Psoas muscle (tissue), 8 donors: ENCODE measurements around the gene ABLIM2. TPM values are rescaled to one million over a fixed set of nuclear protein-coding genes. Genes with fewer than 3 reads are reported as not detected.

Experiments used
- ATAC-seq, 4 donors: fragments of 200-7000 bp; cut with Tn5 transposase; one replicate each; pipeline ENCODE4 v1.9.1; 2020; ENCODE audit warnings: moderate library complexity in 3 of 4, mild to moderate bottlenecking in 2 of 4
- DNase-seq, 2 donors: peaks; one replicate each; pipeline ENCODE4 v3.0.0-alpha.2; 2020
- H3K27ac ChIP-seq: fragments of 200-600 bp; one replicate; pipeline ENCODE4 v1.8.0; 2022
- H3K27me3 ChIP-seq, 3 donors: fragments of 200-600 bp in 1 of 3; one replicate each; pipeline versions ENCODE4 v1.6.1 to v1.8.0; 2013 to 2022; ENCODE audit warnings: low read length in 2 of 3, mild to moderate bottlenecking in 2 of 3, moderate library complexity in 1 of 3; ENCODE audit not compliant: insufficient read depth in 3 of 3
- H3K36me3 ChIP-seq, 2 donors: fragments of 200-600 bp in 1 of 2; one replicate each; pipeline versions ENCODE4 v1.6.1 to v1.8.0; 2013 to 2022; ENCODE audit warnings: low read depth in 1 of 2, mild to moderate bottlenecking in 1 of 2, moderate library complexity in 1 of 2; ENCODE audit not compliant: insufficient read depth in 1 of 2
- H3K4me1 ChIP-seq: fragments of 200-600 bp; one replicate; pipeline ENCODE4 v1.8.0; 2022
- H3K4me3 ChIP-seq: fragments of 200-600 bp; one replicate; pipeline ENCODE4 v1.8.0; 2022; ENCODE audit warnings: mild to moderate bottlenecking
- H3K9me3 ChIP-seq: fragments of 200-600 bp; one replicate; pipeline ENCODE4 v1.8.0; 2022
- CTCF ChIP-seq: fragments of 200-600 bp; IDR thresholded peaks from one replicate; pipeline ENCODE4 v1.8.0; 2022; ENCODE audit warnings: antibody characterized with exemption
- WGBS, 3 donors: extraction: QIAGEN DNeasy Blood & Tissue Kit; methylation state at CpG; one replicate each; pipeline versions ENCODE4 v1.1.6 to v1.1.7; 2013; 5-methylcytosine and 5-hydroxymethylcytosine counted together
- intact Hi-C, 2 donors: fragments of 100-400 bp; cut with DNase I; formaldehyde crosslinking; loops; one replicate each; pipeline versions ENCODE4 v1.11.0 to v1.14.2; 2022
- polyA plus RNA-seq, 3 donors: library from polyadenylated mRNA; stranded (reverse); fragments of 200-250 nt; gene quantifications; one replicate each; pipeline ENCODE4 v1.2.3, GENCODE V29; 2013
- total RNA-seq, 4 donors: library from RNA; stranded (reverse); fragmentation: NEBNext Ultra II Directional in 2 of 4; extraction: Animal tissue kit (Norgen Biotek cat#: 25700) in 2 of 4; gene quantifications; one replicate each; pipeline versions ENCODE4 v1.2.1 to v1.2.4, GENCODE V29; 2021 to 2023
- donor health status: healthy with polysubstance abuse.
- donor health status: DM: no; HTN: no; CAD: no; lungs with moderate emphysema.
- donor health status: Bipolar disorder and iron deficiency.
- donor health status: healthy.
- donor health status: DM: yes; HTN: yes; CAD: no.
- donor health status: DM: no; HTN: no; CAD: no.
- donor health status: DM: no; HTN: no; CAD: no.
- donor health status: DM: yes; HTN: yes; CAD: no.

Gene ABLIM2
- total and polyA plus RNA-seq, 7 donors: 82.2 to 956 (median 292) TPM

GRCh38 chr4:7979652-7979968 lies 179.0 kb downstream of the ABLIM2 start:
- WGBS, 3 donors: 63 to 78% (median 71%) methylated on average over 4 of the region's 4 CpGs
- TF ChIP-seq CTCF: no peak
- ATAC-seq (no peak), DNase-seq (no peak)
- H3K27ac ChIP-seq: no peak overlapping the region
- no peaks in the 10 kb centered on the region for H3K27me3 ChIP-seq
- intact Hi-C loops: no loop called here
- H3K36me3 ChIP-seq: peaks cover 0 to 94% of the 10 kb centered on the region in 2 donors
- H3K9me3 ChIP-seq: no peaks in the 10 kb centered on the region
- H3K4me1 ChIP-seq: peaks cover 4% of the 10 kb centered on the region
- H3K4me3 ChIP-seq: no peak overlapping the region

GRCh38 chr4:7978907-7979651 lies 179.5 kb downstream of the ABLIM2 start:
- TF ChIP-seq CTCF: no peak
- no peak overlapping the region for H3K4me3 ChIP-seq
- peak overlapping the region; percentile 46 for H3K27ac ChIP-seq
- H3K9me3 ChIP-seq: no peaks in the 10 kb centered on the region
- WGBS, 3 donors: 78 to 86% (median 85%) methylated on average over 17 of the region's 17 CpGs
- intact Hi-C loops: no loop called here
- DNase-seq (no peak), ATAC-seq (peak in 3 of 4 donors; percentile 2 to 5 (median 4))
- H3K36me3 ChIP-seq: peaks cover 0 to 89% of the 10 kb centered on the region in 2 donors
- H3K27me3 ChIP-seq: no peaks in the 10 kb centered on the region
- H3K4me1 ChIP-seq: peaks cover 4% of the 10 kb centered on the region

GRCh38 chr4:7978489-7978888 lies 180.1 kb downstream of the ABLIM2 start:
- Histone ChIP-seq H3K27ac (peak overlapping the region; percentile 46), H3K4me1 (peaks cover 4% of the 10 kb centered on the region), H3K36me3 (peaks cover 0 to 89% of the 10 kb centered on the region in 2 donors), H3K27me3 (no peaks in the 10 kb centered on the region), H3K4me3 (no peak overlapping the region), H3K9me3 (no peaks in the 10 kb centered on the region)
- intact Hi-C loops: no loop called here
- WGBS, 3 donors: 65 to 78% (median 74%) methylated on average over 5 of the region's 5 CpGs
- no peak for TF ChIP-seq CTCF
- no peak for DNase-seq
- ATAC-seq: peak in 1 of 4 donors; percentile 2

DNA sequence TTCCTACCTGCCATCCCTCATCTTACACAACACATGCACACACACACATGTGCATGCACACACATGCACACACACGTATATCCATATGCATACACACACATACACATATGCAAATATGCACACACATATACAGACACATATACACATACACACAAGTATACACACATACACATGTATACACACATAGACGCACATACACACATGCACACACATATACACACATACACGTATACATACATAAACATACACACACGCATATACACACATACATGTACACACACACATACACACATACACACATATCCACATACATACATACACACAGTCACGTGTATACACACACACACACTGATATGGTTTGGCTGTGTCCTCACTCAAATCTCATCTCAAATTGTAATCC lies 182.0 kb downstream of the ABLIM2 start:
- TF ChIP-seq CTCF: no peak
- peaks cover 0 to 88% of the 10 kb centered on the region in 2 donors for H3K36me3 ChIP-seq
- H3K27me3 ChIP-seq: no peaks in the 10 kb centered on the region
- intact Hi-C loops: no loop called here
- ATAC-seq: peak in 2 of 4 donors; percentile 6 to 8
- H3K27ac ChIP-seq: no peak overlapping the region
- no peak overlapping the region for H3K4me3 ChIP-seq
- 93 to 97% (median 95%) methylated on average over 5 of the region's 5 CpGs for WGBS, 3 donors
- H3K4me1 ChIP-seq: peaks cover 4% of the 10 kb centered on the region
- no peaks in the 10 kb centered on the region for H3K9me3 ChIP-seq
- DNase-seq: no peak

DNA sequence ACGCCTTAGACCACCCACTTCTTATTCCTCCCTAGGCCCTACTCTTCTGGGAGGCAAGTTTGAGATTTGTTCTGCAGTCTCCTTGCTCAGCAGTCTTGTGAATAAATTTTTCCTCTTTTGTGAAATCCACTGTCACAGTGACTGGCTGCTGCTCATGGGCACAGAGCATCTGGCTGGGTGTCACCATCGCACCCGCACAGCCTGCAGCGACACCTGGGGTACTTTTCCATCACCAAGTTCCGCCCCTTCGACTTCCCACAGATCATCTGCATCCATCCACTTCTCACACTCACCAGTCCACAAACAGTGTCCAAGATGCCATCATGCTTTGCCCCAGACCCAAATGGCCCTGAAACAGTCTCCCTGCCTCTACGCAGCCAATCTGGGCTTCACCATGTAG lies 182.6 kb downstream of the ABLIM2 start:
- Histone ChIP-seq H3K27me3 (no peaks in the 10 kb centered on the region), H3K9me3 (no peaks in the 10 kb centered on the region), H3K4me1 (peaks cover 6% of the 10 kb centered on the region), H3K36me3 (peaks cover 0 to 87% of the 10 kb centered on the region in 2 donors), H3K4me3 (no peak overlapping the region), H3K27ac (no peak overlapping the region)
- no peak for ATAC-seq
- WGBS, 3 donors: 94 to 99% (median 97%) methylated on average over 7 of the region's 7 CpGs
- intact Hi-C loops: no loop called here
- no peak for DNase-seq
- no peak for TF ChIP-seq CTCF
